Parietal lobe (tissue), 1 donor: ENCODE data around the gene SMG1. TPM values are rescaled to one million over a fixed set of nuclear protein-coding genes. Genes with fewer than 3 reads are reported as not detected.

Experiments
- total RNA-seq: library from RNA; depleted of rRNA; stranded (reverse); fragments of >200 nt; gene quantifications from one replicate; pipeline ENCODE4 v1.2.3, GENCODE V29; 2014

Gene SMG1
- total RNA-seq, result 282 TPM

DNA sequence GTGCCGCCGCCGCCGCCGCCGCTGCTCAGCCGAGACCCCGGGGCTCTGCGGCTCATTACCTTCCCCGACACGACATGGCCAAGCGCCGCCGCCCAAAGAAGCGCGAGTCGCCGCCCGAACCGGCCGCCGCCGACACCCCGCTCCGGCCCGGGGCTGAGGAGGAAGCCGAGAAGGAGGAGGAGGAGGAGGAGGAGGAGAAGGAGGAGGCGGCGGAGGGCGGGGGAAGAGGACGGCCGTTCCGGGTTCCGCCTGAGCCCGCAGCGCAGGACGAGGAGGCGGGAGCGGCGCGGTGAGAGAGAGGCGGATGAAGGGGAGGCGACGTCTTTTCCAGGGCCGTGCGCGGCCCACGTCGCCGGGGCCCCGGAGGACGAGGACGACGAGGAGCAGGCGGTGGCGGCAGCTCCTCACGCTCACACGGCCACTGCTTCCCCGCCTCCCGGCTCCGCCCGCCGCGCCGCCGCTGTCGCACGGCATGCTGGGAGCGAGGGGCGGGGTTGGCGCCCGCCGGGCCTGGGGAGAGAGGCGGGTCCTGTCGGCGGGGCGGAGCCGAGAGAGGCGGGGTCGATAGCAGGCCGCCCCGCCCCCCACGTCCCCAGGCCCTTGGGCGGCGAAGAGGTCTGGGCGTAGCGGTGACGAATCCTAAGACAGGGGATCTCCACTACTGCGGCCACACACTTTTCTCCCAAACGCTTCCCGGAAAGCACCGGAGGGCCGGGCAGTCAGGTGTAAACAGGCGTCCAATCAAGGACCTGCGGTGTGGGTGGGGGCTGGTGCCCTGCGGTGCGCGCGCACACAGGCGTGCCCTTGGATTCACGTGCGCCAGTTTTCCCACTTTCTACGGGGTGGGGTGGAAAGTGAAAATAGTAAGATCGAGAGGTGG is at the start of gene SMG1:
TSS of gene SMG1 (minus strand) at position 423 of the 880 bp plus-strand sequence. CDS start at position 56, 367 bp downstream.

DNA sequence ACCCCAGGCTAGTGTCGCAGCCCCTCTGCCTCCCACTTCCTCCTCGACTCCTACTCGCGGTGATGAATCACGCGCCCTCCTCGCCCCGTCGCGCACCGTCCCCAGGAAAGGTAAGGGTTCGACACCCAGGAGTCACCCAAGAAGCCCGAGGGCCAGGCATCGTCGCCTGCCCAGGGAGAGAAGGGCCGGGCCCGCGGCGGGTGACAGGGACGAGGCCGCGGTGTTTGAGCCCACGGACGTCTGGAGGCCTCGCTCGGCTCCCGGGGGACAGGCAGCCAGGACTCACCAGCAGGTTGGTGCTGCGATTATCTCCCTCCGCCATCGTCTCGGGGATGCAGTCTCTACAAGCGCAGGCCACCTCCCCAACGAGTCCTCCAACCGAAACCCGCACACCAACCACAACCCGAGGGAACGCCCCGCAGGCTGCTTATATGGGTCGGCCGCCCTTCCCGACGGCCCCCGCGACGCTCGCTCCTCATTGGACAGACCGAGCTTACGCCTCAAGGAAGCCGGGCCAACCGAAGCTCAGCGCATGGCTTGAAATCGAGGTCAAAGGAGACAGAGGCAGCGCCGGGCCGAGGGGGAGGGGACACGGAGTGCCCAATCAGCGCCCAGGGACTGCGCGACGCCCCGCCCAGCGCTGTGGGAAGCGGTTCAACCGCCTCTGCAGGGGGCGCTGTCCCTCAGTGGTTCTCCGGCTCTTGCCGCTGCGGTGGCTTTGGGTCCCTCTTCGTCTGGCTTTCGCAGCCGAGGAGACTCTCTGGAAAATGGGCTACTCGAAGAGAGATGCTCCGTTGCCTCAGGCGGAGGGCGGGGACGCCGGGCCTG is 124.8 kb downstream of the SMG1 start, which contains the start of gene ARL6IP1:
TSS of gene ARL6IP1 (minus strand) at position 405 of the 828 bp plus-strand sequence. CDS start at position 322, 83 bp downstream.

DNA sequence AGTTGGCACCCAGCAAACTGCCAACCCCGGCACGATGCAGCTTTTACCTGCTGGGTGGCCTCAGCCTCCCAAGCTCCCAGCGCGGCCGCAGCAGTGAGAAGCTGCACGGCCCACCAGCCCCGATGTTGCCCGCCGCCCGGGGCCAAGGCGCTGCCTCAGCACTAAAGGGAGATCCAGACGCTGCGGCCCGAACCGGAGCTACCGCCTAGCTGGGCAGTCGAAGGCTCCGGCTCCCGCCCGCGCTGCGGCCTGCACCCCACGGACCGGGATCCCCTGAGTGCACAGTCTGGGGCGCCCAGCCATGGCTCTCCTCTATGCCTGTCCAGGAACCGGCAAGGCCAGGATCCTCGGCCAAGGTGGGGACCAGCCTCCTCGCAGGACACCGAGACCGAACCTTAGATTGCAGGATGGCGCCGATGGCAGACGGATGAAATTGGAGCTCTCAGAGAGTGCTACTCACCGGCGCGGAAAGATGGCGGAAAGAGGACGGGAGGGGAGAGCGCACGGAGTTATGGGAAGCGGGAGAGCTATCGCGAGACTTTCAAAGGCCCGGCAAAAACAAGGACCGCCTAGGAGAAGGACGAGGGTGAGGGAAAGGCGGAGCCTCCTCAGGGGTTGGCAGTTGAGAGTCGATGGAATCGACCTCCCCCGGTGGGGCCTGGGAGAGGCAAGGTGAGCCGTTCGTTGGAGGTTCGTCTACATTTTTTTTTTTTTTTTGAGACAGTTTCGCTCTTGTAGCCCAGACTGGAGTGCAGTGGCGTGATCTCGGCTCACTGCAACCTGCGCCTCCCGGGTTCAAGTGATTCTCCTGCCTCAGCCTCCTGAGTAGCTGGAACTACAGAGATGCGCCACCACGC is 136.1 kb downstream of the SMG1 start, which contains the start of gene RPS15A:
TSS of gene RPS15A (minus strand) at position 485 of the 857 bp plus-strand sequence. CDS start 1,221 bp downstream, outside the sequence.

Other genes starting within 250 kb of the SMG1 start
- gene RPS15A, start 136.1 kb downstream of the SMG1 start, total RNA-seq, result 938 TPM
- 375 TPM for gene ARL6IP1, start 124.9 kb downstream of the SMG1 start, total RNA-seq
- gene TMC7, start 57.5 kb upstream of the SMG1 start, total RNA-seq, result 3.4 TPM
- 44.1 TPM for gene COQ7, start 141.2 kb upstream of the SMG1 start, total RNA-seq
- gene ITPRIPL2, start 187.6 kb upstream of the SMG1 start, total RNA-seq, result 2.8 TPM
- gene SYT17, start 241.8 kb upstream of the SMG1 start, total RNA-seq, result 16.9 TPM